Ovary (tissue), 3 donors: Measurements from ENCODE around the gene RNASE3.

Experiments used
- EP300 ChIP-seq: sonication (generic); formaldehyde crosslinking; IDR thresholded peaks from one replicate; pipeline ENCODE4 v1.6.1; 2017; ENCODE audit warnings: antibody characterized with exemption
- POLR2A ChIP-seq: fragments of 450-650 bp; IDR thresholded peaks from one replicate; pipeline ENCODE4 v1.6.1; 2017; ENCODE audit warnings: antibody characterized with exemption, mild to moderate bottlenecking, moderate library complexity
- TF ChIP-seq, protein P1 (sequence below), 3 donors: fragments of 450-650 bp in 2 of 3; fragments of 200-600 bp in 1 of 3; IDR thresholded peaks; one replicate each; pipeline versions ENCODE4 v1.5.1 to v1.8.0; 2016 to 2022; ENCODE audit warnings: antibody characterized with exemption in 3 of 3, mild to moderate bottlenecking in 1 of 3
- donor health status: DM: no; HTN: no; CAD: no.

DNA sequence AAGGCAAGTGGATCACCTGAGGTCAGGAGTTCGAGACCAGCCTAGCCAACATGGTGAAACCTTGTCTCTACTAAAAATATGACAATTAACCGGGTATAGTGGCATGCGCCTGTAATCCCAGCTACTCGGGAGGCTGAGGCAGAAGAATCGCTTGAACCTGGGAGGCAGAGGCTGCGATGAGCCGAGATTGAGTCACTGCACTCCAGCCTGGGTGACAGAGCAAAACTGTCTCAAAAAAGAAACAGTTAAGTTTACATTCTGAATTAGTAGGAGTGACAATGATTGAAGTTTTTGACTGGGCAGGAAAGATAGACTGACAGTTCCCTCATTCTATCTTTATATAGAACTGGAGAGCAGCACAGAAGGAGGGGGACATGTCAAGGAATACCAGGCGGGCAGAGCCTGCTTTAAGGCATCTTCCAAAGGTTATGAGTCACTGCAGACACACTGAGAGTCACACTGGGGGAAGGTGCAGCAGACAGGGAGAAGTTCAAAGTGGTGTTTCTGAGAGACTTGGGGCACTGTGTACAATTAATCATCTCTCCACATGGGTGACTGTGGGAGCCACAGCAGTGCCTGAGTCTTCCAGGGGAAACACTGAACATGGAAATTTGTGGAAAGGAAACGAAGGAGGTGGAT is 42.8 kb upstream of the RNASE3 start:
- TF ChIP-seq, protein P1, sequence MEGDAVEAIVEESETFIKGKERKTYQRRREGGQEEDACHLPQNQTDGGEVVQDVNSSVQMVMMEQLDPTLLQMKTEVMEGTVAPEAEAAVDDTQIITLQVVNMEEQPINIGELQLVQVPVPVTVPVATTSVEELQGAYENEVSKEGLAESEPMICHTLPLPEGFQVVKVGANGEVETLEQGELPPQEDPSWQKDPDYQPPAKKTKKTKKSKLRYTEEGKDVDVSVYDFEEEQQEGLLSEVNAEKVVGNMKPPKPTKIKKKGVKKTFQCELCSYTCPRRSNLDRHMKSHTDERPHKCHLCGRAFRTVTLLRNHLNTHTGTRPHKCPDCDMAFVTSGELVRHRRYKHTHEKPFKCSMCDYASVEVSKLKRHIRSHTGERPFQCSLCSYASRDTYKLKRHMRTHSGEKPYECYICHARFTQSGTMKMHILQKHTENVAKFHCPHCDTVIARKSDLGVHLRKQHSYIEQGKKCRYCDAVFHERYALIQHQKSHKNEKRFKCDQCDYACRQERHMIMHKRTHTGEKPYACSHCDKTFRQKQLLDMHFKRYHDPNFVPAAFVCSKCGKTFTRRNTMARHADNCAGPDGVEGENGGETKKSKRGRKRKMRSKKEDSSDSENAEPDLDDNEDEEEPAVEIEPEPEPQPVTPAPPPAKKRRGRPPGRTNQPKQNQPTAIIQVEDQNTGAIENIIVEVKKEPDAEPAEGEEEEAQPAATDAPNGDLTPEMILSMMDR (IDR thresholded peaks at IDR 0.05), result no peak
- no peak for TF ChIP-seq EP300
- no peak for TF ChIP-seq POLR2A
